ENCODE data around the gene WWTR1.

DNA sequence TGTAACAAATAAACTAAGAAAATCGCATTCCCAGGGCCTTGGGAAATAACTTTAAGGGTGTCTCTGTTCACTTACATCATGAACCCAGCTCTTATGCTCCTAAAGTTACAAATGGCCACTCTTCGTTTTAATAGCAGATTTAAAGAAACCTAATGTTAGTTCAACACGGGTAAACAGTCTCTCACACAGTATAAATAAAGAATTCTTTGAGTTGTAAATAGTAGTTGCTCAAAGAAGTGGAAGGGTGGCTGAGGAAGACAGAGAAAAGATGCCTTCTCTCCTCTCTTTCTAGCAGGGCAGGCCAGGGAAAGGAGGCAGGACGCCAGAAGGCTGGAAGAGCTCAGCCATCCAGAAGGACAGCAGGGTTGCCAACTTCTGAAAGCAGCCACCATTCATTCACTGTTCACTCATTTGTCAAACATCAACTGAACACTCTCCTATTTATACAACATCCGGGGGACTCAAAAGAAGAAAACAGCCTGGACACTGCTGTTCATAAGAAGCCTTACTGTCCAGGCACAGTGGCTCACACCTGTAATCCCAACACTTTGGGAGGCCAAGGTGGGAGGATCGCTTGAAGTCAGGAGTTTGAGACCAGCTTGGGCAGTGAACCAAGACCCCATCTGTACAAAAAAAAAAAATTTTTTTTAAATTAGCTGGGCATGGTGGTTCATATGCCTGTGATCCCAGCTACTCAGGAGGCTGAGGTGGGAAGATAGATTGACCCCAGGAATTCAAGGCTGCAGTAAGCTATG is 47.3 kb downstream of the WWTR1 start:
- TF ChIP-seq CTCF (IDR thresholded peaks at IDR 0.05) (no peak), EP300 (IDR thresholded peaks at IDR 0.05) (no peak), POLR2A (IDR thresholded peaks at IDR 0.05) (no peak)
